ENCODE data around the gene WASF2.

- TF ChIP-seq CTCF (IDR thresholded peaks at IDR 0.05) = no peak
- no peak for TF ChIP-seq POLR2A (IDR thresholded peaks at IDR 0.05)
Observed at GRCh38 chr1:27505420-27505680, 15.4 kb upstream of the WASF2 start.

Data from esophagus squamous epithelium (tissue), 4 donors.